Measurements from ENCODE around the gene VSIG10.

DNA sequence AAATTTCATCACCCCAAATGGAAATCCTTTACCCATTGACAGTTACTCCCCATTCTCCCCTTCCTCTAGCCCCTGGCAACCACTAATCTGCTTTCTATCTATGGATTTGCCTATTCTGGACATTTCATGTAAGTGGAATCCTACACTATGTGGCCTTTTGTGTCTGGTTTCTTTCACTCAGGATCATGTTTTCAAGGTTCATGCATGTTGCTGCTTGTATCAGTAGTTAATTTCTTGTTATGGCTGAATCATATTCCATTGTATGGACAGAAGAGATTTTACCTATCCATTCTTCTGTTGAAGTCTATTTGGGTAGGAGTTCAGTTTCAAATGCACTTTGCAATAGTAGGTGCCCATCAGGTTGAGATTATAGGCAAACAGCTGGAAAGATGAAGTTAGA lies 85.9 kb downstream of the VSIG10 start:
- TF ChIP-seq, protein P1, sequence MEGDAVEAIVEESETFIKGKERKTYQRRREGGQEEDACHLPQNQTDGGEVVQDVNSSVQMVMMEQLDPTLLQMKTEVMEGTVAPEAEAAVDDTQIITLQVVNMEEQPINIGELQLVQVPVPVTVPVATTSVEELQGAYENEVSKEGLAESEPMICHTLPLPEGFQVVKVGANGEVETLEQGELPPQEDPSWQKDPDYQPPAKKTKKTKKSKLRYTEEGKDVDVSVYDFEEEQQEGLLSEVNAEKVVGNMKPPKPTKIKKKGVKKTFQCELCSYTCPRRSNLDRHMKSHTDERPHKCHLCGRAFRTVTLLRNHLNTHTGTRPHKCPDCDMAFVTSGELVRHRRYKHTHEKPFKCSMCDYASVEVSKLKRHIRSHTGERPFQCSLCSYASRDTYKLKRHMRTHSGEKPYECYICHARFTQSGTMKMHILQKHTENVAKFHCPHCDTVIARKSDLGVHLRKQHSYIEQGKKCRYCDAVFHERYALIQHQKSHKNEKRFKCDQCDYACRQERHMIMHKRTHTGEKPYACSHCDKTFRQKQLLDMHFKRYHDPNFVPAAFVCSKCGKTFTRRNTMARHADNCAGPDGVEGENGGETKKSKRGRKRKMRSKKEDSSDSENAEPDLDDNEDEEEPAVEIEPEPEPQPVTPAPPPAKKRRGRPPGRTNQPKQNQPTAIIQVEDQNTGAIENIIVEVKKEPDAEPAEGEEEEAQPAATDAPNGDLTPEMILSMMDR (IDR thresholded peaks at IDR 0.05; ENCODE audit: insufficient read depth, low read length, poor library complexity, severe bottlenecking) = no peak
- TF ChIP-seq EZH2phosphoT487 (conservative IDR thresholded peaks at IDR 0.05; ENCODE audit: low read length) = no peak
